ENCODE measurements around the gene ICE2. TPM values are rescaled to one million over a fixed set of nuclear protein-coding genes. Genes with fewer than 3 reads are reported as not detected.

Gene ICE2
- total RNA-seq, 1 donor from 2014 or later: 32.1 TPM

DNA sequence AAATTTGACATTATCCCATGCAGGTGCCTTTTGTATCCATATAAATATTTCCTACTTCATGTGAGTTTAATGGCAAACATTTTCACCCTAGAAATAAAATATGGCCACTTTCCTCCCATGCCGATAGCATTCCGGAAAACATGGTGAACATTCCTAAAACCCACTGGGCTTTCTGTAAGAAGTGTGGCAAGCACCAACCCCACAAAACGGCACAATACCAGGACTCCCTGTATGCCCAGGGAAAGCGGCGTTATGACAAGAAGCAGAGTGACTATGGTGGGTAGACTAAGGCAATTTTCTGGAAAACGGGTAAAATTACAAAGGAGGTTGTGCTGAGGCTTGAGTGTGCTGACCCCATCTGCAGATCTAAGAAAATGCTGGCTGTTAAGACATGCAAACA lies 88.7 kb downstream of the ICE2 start:
- H3K36me3 Mint-ChIP-seq (ENCODE audit: low read depth): peaks cover 35% of the 10 kb centered on the region
- peak overlapping the region; percentile 70 for H3K4me3 Mint-ChIP-seq (ENCODE audit: unreplicated experiment)
- no peaks in the 10 kb centered on the region for H3K9me3 Mint-ChIP-seq (ENCODE audit: low read depth)
- TF ChIP-seq, protein P1, sequence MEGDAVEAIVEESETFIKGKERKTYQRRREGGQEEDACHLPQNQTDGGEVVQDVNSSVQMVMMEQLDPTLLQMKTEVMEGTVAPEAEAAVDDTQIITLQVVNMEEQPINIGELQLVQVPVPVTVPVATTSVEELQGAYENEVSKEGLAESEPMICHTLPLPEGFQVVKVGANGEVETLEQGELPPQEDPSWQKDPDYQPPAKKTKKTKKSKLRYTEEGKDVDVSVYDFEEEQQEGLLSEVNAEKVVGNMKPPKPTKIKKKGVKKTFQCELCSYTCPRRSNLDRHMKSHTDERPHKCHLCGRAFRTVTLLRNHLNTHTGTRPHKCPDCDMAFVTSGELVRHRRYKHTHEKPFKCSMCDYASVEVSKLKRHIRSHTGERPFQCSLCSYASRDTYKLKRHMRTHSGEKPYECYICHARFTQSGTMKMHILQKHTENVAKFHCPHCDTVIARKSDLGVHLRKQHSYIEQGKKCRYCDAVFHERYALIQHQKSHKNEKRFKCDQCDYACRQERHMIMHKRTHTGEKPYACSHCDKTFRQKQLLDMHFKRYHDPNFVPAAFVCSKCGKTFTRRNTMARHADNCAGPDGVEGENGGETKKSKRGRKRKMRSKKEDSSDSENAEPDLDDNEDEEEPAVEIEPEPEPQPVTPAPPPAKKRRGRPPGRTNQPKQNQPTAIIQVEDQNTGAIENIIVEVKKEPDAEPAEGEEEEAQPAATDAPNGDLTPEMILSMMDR (IDR thresholded peaks at IDR 0.05): no peak
- no peak for DNase-seq (ENCODE audit: low spot score)
- no peaks in the 10 kb centered on the region for H3K27me3 Mint-ChIP-seq (ENCODE audit: low read depth)
- peaks cover 94% of the 10 kb centered on the region for H3K4me1 Mint-ChIP-seq (ENCODE audit: low read depth)
- H3K27ac Mint-ChIP-seq (ENCODE audit: unreplicated experiment): peak overlapping the region; percentile 99

DNA sequence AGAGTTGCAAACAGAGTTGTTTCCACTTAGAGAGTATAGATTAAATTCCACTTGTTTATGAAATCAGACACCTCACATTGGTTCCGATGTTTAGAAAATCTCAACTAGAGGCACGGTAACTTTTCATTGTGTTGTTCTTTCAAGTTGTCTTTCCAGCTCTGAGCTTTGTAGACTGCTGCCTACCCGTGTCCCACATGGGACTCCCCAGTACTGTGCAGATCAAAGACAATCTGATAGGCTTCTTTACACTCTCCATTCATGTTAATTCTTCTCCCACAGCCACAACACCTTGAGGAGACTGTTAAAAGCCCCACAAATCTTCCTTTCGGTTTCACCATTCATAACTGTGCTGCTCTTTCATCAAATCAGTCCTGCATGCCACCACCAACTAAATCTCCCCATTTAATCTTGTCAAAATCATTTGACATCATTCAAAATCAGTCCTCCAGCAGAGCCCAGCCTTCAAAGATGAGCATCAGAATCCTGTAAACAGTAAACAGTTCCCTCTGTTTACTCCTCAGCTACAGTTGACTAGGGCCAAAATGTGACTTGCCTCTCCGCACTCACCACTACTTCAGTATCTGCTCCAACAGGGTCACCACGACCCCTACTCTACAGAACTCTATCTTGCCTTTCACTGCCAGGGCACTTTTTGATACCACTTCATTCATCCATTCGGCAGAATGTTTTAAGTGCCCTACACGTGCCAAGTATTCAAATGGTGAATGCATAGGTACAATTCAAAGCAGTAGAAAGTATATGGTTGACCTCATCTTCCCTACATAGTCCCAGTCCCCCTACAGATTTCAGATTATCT lies 89.5 kb downstream of the ICE2 start:
- TF ChIP-seq, protein P1 (IDR thresholded peaks at IDR 0.05): no peak
- Mint-ChIP-seq H3K4me3 (ENCODE audit: unreplicated experiment) (peak overlapping the region; percentile 70), H3K9me3 (ENCODE audit: low read depth) (no peaks in the 10 kb centered on the region), H3K27ac (ENCODE audit: unreplicated experiment) (peak overlapping the region; percentile 99), H3K4me1 (ENCODE audit: low read depth) (peaks cover 92% of the 10 kb centered on the region), H3K36me3 (ENCODE audit: low read depth) (peaks cover 30% of the 10 kb centered on the region), H3K27me3 (ENCODE audit: low read depth) (no peaks in the 10 kb centered on the region)
- no peak for DNase-seq (ENCODE audit: low spot score)

GRCh38 chr15:60387321-60387720 lies 91.6 kb downstream of the ICE2 start:
- no peak for DNase-seq (ENCODE audit: low spot score)
- Mint-ChIP-seq H3K27me3 (ENCODE audit: low read depth) (no peaks in the 10 kb centered on the region), H3K4me1 (ENCODE audit: low read depth) (peaks cover 92% of the 10 kb centered on the region), H3K9me3 (ENCODE audit: low read depth) (no peaks in the 10 kb centered on the region), H3K27ac (ENCODE audit: unreplicated experiment) (peak overlapping the region; percentile 99), H3K36me3 (ENCODE audit: low read depth) (peaks cover 34% of the 10 kb centered on the region), H3K4me3 (ENCODE audit: unreplicated experiment) (peak overlapping the region; percentile 10)
- TF ChIP-seq, protein P1 (IDR thresholded peaks at IDR 0.05): no peak

DNA sequence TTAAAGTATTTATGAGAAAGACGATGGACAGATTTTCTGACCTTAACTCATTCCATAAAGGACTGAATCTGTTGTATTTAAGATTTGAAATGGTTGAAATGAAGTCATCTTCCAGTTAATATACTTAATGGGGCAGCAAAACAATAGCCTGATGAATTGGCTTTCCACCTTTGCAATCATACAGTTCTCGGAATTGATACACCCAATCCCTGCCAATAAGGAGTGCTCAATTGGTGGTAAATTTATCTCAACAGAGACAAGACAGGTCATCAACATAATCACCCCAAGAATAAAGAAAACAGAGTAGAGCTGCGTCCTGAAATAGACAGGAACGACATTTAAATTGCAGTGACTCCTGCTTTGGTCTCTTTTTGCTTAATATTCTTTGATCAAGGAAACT lies 92.3 kb downstream of the ICE2 start:
- H3K9me3 Mint-ChIP-seq (ENCODE audit: low read depth): no peaks in the 10 kb centered on the region
- peaks cover 94% of the 10 kb centered on the region for H3K4me1 Mint-ChIP-seq (ENCODE audit: low read depth)
- peak overlapping the region; percentile 99 for H3K27ac Mint-ChIP-seq (ENCODE audit: unreplicated experiment)
- no peak for DNase-seq (ENCODE audit: low spot score)
- H3K36me3 Mint-ChIP-seq (ENCODE audit: low read depth): peaks cover 36% of the 10 kb centered on the region
- TF ChIP-seq, protein P1 (IDR thresholded peaks at IDR 0.05): no peak
- H3K27me3 Mint-ChIP-seq (ENCODE audit: low read depth): no peaks in the 10 kb centered on the region
- peak overlapping the region; percentile 7 for H3K4me3 Mint-ChIP-seq (ENCODE audit: unreplicated experiment)

GRCh38 chr15:60385620-60386552 lies 93.1 kb downstream of the ICE2 start:
- TF ChIP-seq, protein P1 (IDR thresholded peaks at IDR 0.05): no peak
- Mint-ChIP-seq H3K36me3 (ENCODE audit: low read depth) (peaks cover 42% of the 10 kb centered on the region), H3K27me3 (ENCODE audit: low read depth) (no peaks in the 10 kb centered on the region), H3K4me3 (ENCODE audit: unreplicated experiment) (peak overlapping the region; percentile 1), H3K27ac (ENCODE audit: unreplicated experiment) (peak overlapping the region; percentile 99), H3K9me3 (ENCODE audit: low read depth) (no peaks in the 10 kb centered on the region), H3K4me1 (ENCODE audit: low read depth) (peaks cover 94% of the 10 kb centered on the region)
- DNase-seq (ENCODE audit: low spot score): no peak

Data from chondrocyte (in vitro differentiated cells).